Osteocyte (in vitro differentiated cells): Measurements from ENCODE around the gene USP16. TPM values are rescaled to one million over a fixed set of nuclear protein-coding genes. Genes with fewer than 3 reads are reported as not detected.

ENCODE experiments used
- DNase-seq: peaks from one replicate; pipeline ENCODE4 v3.0.0; 2021; ENCODE audit warnings: mixed read lengths; ENCODE audit not compliant: unreplicated experiment; ENCODE audit errors: extremely low spot score
- H3K27ac Mint-ChIP-seq: one replicate; pipeline ENCODE4 v1.8.0; 2021; ENCODE audit warnings: mild to moderate bottlenecking, mixed read lengths; ENCODE audit not compliant: unreplicated experiment
- H3K27me3 Mint-ChIP-seq: one replicate; pipeline ENCODE4 v1.8.0; 2021; ENCODE audit warnings: mixed read lengths; ENCODE audit not compliant: unreplicated experiment
- H3K36me3 Mint-ChIP-seq: one replicate; pipeline ENCODE4 v1.8.0; 2021; ENCODE audit warnings: mixed read lengths; ENCODE audit not compliant: unreplicated experiment
- H3K4me1 Mint-ChIP-seq: one replicate; pipeline ENCODE4 v1.8.0; 2021; ENCODE audit warnings: mixed read lengths; ENCODE audit not compliant: unreplicated experiment
- H3K4me3 Mint-ChIP-seq: one replicate; pipeline ENCODE4 v1.8.0; 2021; ENCODE audit warnings: mild to moderate bottlenecking, moderate library complexity, mixed read lengths; ENCODE audit not compliant: unreplicated experiment
- H3K9me3 Mint-ChIP-seq: one replicate; pipeline ENCODE4 v1.8.0; 2021; ENCODE audit warnings: mixed read lengths; ENCODE audit not compliant: unreplicated experiment
- CTCF ChIP-seq: fragments of 200-600 bp; sonication (generic); IDR thresholded peaks from 2 replicates; pipeline ENCODE4 v1.5.0; 2021; ENCODE audit warnings: antibody characterized with exemption, mild to moderate bottlenecking, moderate library complexity
- total RNA-seq: library from RNA; stranded (reverse); gene quantifications from 2 replicates; pipeline ENCODE4 v1.2.1, GENCODE V29; 2021

Gene USP16
- total RNA-seq, 1 donor from 2014 or later, result 28.5 TPM

GRCh38 chr21:29084372-29084771 is 59.9 kb downstream of the USP16 start:
- peaks cover 3% of the 10 kb centered on the region for H3K27me3 Mint-ChIP-seq
- no peak for DNase-seq
- peaks cover 7% of the 10 kb centered on the region for H3K4me1 Mint-ChIP-seq
- no peak for TF ChIP-seq CTCF
- no peak overlapping the region for H3K4me3 Mint-ChIP-seq
- H3K36me3 Mint-ChIP-seq, result no peaks in the 10 kb centered on the region
- H3K27ac Mint-ChIP-seq, result no peak overlapping the region
- H3K9me3 Mint-ChIP-seq, result no peaks in the 10 kb centered on the region

- TF ChIP-seq CTCF, result no peak
- H3K27me3 Mint-ChIP-seq, result peaks cover 3% of the 10 kb centered on the region
- DNase-seq, result no peak
Measured at GRCh38 chr21:29085106-29085752, 60.8 kb downstream of the USP16 start.

GRCh38 chr21:29091033-29091432 is 66.6 kb downstream of the USP16 start:
- peak overlapping the region; percentile 41 for H3K27ac Mint-ChIP-seq
- H3K9me3 Mint-ChIP-seq, result no peaks in the 10 kb centered on the region
- H3K4me1 Mint-ChIP-seq, result peaks cover 29% of the 10 kb centered on the region
- H3K4me3 Mint-ChIP-seq, result no peak overlapping the region
- no peaks in the 10 kb centered on the region for H3K27me3 Mint-ChIP-seq
- no peak for DNase-seq
- no peak for TF ChIP-seq CTCF
- H3K36me3 Mint-ChIP-seq, result no peaks in the 10 kb centered on the region

More at GRCh38 chr21:29085106-29085752, 60.8 kb downstream of the USP16 start:
- no peak overlapping the region for H3K27ac Mint-ChIP-seq
- H3K4me3 Mint-ChIP-seq, result no peak overlapping the region
- peaks cover 10% of the 10 kb centered on the region for H3K4me1 Mint-ChIP-seq
- H3K36me3 Mint-ChIP-seq, result no peaks in the 10 kb centered on the region
- H3K9me3 Mint-ChIP-seq, result no peaks in the 10 kb centered on the region

- Mint-ChIP-seq H3K36me3 (no peaks in the 10 kb centered on the region), H3K4me1 (peaks cover 29% of the 10 kb centered on the region), H3K27me3 (no peaks in the 10 kb centered on the region), H3K9me3 (no peaks in the 10 kb centered on the region), H3K27ac (peak overlapping the region; percentile 65), H3K4me3 (no peak overlapping the region)
- peak; percentile 36 for TF ChIP-seq CTCF
- no peak for DNase-seq
Measured at GRCh38 chr21:29092102-29092959, 67.9 kb downstream of the USP16 start.
